Stimulated activated naive CD4-positive, alpha-beta T cell treated with Interleukin-2 at 50 U/mL for 16 hours (primary cell): ENCODE results near the gene ASXL2.
"Not testable (repeated sequence)": the region's sequence is repeated elsewhere in the genome, so short reads cannot be mapped to it uniquely, and the experiment has no call there.

Experiments used
- DNase-seq: peaks from one replicate; lab custom pipeline; 2025; lab: John Stamatoyannopoulos, UW

ASXL2 gene

GRCh38 chr2:25832897-25833296 lies 45.4 kb downstream of the ASXL2 start:
- no peak for DNase-seq

GRCh38 chr2:25831746-25832449 lies 46.4 kb downstream of the ASXL2 start:
- no peak for DNase-seq

- no peak for DNase-seq
Measured at GRCh38 chr2:25829828-25830227, 48.5 kb downstream of the ASXL2 start.

- no peak for DNase-seq
Measured at GRCh38 chr2:25829377-25829704, 48.9 kb downstream of the ASXL2 start.

GRCh38 chr2:25828532-25829376 lies 49.5 kb downstream of the ASXL2 start:
- DNase-seq, result not testable (repeated sequence)

GRCh38 chr2:25825238-25825637 lies 53.0 kb downstream of the ASXL2 start:
- peak; percentile 48 for DNase-seq

GRCh38 chr2:25824718-25825117 lies 53.6 kb downstream of the ASXL2 start:
- no peak for DNase-seq

- DNase-seq, result no peak
Measured at GRCh38 chr2:25824216-25824615, 54.1 kb downstream of the ASXL2 start.

- DNase-seq, result peak; percentile 58
Measured at GRCh38 chr2:25822190-25823117, 55.8 kb downstream of the ASXL2 start.

GRCh38 chr2:25821225-25822056 lies 56.8 kb downstream of the ASXL2 start:
- no peak for DNase-seq

- no peak for DNase-seq
Measured at GRCh38 chr2:25819597-25820039, 58.7 kb downstream of the ASXL2 start.

GRCh38 chr2:25817630-25818029 lies 60.7 kb downstream of the ASXL2 start:
- no peak for DNase-seq

- DNase-seq, result no peak
Measured at GRCh38 chr2:25817006-25817405, 61.3 kb downstream of the ASXL2 start.

- DNase-seq, result no peak
Measured at GRCh38 chr2:25816249-25816648, 62.0 kb downstream of the ASXL2 start.

- no peak for DNase-seq
Measured at GRCh38 chr2:25814681-25815080, 63.6 kb downstream of the ASXL2 start.

- DNase-seq, result no peak
Measured at GRCh38 chr2:25810428-25810827, 67.9 kb downstream of the ASXL2 start.

- DNase-seq, result no peak
Measured at GRCh38 chr2:25809646-25810045, 68.6 kb downstream of the ASXL2 start.

GRCh38 chr2:25808006-25808383 lies 70.3 kb downstream of the ASXL2 start:
- no peak for DNase-seq

GRCh38 chr2:25806941-25807340 lies 71.3 kb downstream of the ASXL2 start:
- DNase-seq, result no peak

GRCh38 chr2:25805987-25806386 lies 72.3 kb downstream of the ASXL2 start:
- no peak for DNase-seq

- no peak for DNase-seq
Measured at GRCh38 chr2:25804338-25804737, 73.9 kb downstream of the ASXL2 start.
